Small intestine (tissue), 7 donors: ENCODE results near the gene NOL12. TPM values are rescaled to one million over a fixed set of nuclear protein-coding genes. Genes with fewer than 3 reads are reported as not detected.
A peak's percentile ranks its signal among the peaks of the same experiment; 100 is the strongest.

Experiments used
- DNase-seq, 2 donors: peaks; one replicate each; pipeline versions ENCODE4 v3.0.0 to v3.0.0-alpha.2; 2013
- FAIRE-seq: peaks from 2 replicates; lab custom pipeline; 2012; peaks lifted over from hg19 to GRCh38; lab: Jason Lieb, UNC
- H3K27ac ChIP-seq, 3 donors: one replicate each; pipeline ENCODE4 v1.5.1; 2013; ENCODE audit warnings: low read length in 2 of 3, mild to moderate bottlenecking in 2 of 3, control low read depth in 1 of 3, inconsistent platforms in 1 of 3, low read depth in 1 of 3, moderate library complexity in 1 of 3
- H3K27me3 ChIP-seq, 3 donors: one replicate each; pipeline ENCODE4 v1.6.1; 2013; ENCODE audit warnings: low read length in 3 of 3, inconsistent platforms in 1 of 3; ENCODE audit not compliant: control insufficient read depth in 3 of 3, insufficient read depth in 3 of 3
- H3K36me3 ChIP-seq, 3 donors: one replicate each; pipeline ENCODE4 v1.6.1; 2013; ENCODE audit warnings: low read length in 3 of 3, inconsistent platforms in 1 of 3, low read depth in 1 of 3, mild to moderate bottlenecking in 1 of 3, moderate library complexity in 1 of 3; ENCODE audit not compliant: control insufficient read depth in 3 of 3, insufficient read depth in 2 of 3
- H3K4me1 ChIP-seq, 3 donors: one replicate each; pipeline ENCODE4 v1.6.1; 2013; ENCODE audit warnings: low read length in 2 of 3, inconsistent platforms in 1 of 3, low read depth in 1 of 3, mild to moderate bottlenecking in 1 of 3, moderate library complexity in 1 of 3; ENCODE audit not compliant: control insufficient read depth in 3 of 3, insufficient read depth in 2 of 3
- H3K4me3 ChIP-seq, 3 donors: one replicate each; pipeline ENCODE4 v1.5.1; 2013; ENCODE audit warnings: low read length in 3 of 3, control low read depth in 1 of 3, inconsistent platforms in 1 of 3, low read depth in 1 of 3, mild to moderate bottlenecking in 1 of 3, moderate library complexity in 1 of 3
- H3K9me3 ChIP-seq, 2 donors: one replicate each; pipeline ENCODE4 v1.6.1; 2013; ENCODE audit warnings: low read depth in 1 of 2, low read length in 1 of 2; ENCODE audit not compliant: control insufficient read depth in 2 of 2, insufficient read depth in 1 of 2
- WGBS, 3 donors: extraction: QIAGEN DNeasy Blood & Tissue Kit; methylation state at CpG; one replicate each; pipeline ENCODE4 v1.1.7; 2013; 5-methylcytosine and 5-hydroxymethylcytosine counted together
- polyA plus RNA-seq, 4 donors: library from polyadenylated mRNA; stranded (reverse) in 3 of 4; unstranded in 1 of 4; fragments of 200-250 nt in 3 of 4; fragments of 120-200 nt in 1 of 4; gene quantifications; one replicate each; pipeline versions ENCODE4 v1.2.1 to v1.2.3, GENCODE V29; 2013
- donor health status: healthy with polysubstance abuse.
- donor health status: control.
- donor health status: control.
- donor health status: Bipolar disorder and iron deficiency.
- donor health status: healthy.

Gene NOL12
- polyA plus RNA-seq, 4 donors, result 16.6 to 28.9 (median 23.3) TPM

DNA sequence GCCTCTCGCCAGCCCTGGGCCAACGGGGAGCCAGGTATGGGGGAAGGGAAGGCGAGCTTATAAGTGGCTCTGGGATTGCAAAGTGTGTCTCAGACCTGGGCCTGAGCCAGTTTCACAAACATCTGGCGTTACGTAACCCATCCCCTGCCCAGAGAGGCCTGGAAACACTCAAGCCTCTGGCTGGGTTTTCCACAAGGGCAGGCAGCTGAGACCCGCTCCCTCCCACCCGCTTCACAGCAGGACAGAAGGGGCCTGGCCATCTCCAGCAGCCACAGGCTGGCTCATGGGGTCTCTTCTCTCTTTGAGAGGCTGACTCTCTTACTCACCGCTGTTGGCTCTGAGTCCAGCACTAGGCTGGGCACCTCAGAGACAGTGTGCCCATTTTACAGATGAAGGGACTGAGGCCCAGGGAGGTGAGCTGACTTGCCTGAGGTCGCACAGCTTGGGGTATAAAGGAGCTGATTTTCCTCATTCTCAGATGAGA is 55.2 kb downstream of the NOL12 start:
- H3K27ac ChIP-seq, result peak overlapping the region in 2 of 3 donors; percentile 47 to 53
- no peak for FAIRE-seq

DNA sequence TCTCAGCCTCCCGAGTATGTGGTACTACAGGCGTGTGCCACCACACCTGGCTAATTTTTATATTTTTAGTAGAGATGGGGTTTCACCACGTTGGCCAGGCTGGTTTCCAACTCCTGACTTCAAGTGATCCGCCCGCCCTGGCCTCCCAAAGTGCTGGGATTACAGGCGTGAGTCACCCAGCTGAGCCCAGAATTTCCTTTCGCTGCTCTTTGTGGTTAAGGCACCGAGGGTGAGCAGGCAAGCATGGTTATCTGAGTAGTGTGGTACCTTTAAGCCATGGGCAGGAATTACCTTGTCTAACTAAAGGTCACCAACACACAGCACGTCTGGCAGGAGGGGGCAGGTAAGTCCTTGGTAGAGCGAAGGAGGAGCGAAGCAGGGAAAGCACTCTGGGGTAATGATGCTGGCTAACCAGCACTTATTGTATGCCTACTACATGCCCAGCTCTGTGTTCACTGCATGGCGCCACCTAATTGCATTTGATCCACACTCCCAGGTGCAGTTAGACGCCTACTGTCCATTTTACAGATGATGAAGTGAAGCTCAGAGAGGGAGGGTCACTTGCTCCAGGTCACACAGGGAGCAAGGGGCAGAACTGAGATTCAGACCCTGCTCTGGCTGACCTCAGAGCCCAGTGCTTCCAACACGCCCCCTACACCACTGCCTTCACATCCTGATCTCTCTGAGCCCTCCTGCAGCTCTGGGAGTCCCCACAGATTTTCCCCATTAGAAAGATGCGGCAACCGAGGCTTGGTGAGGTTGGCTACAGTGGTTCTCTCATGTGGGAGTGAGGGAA is 56.4 kb downstream of the NOL12 start:
- 51 to 63% (median 61%) methylated on average over 16 of the region's 16 CpGs for WGBS, 3 donors
- H3K27ac ChIP-seq, result peak overlapping the region in 1 of 3 donors; percentile 5
- DNase-seq (peak in 1 of 2 donors; percentile 58), FAIRE-seq (no peak)
- H3K4me1 ChIP-seq, result peaks cover 0 to 22% (median under 1%) of the 10 kb centered on the region in 3 donors
- H3K9me3 ChIP-seq, result no peaks in the 10 kb centered on the region
- H3K36me3 ChIP-seq, result peaks cover 0 to 21% (median 0%) of the 10 kb centered on the region in 3 donors
- no peaks in the 10 kb centered on the region for H3K27me3 ChIP-seq
- no peak overlapping the region for H3K4me3 ChIP-seq

More for the DNA sequence above, 55.2 kb downstream of the NOL12 start:
- peaks cover 0 to 19% (median 0%) of the 10 kb centered on the region in 3 donors for H3K36me3 ChIP-seq
- H3K9me3 ChIP-seq, result no peaks in the 10 kb centered on the region
- peak; percentile 28 to 69 for DNase-seq
- peaks cover 0 to 16% (median 0%) of the 10 kb centered on the region in 3 donors for H3K4me1 ChIP-seq
- no peak overlapping the region for H3K4me3 ChIP-seq
- whole genome bisulfite sequencing, 3 donors, result 46 to 64% (median 50%) methylated on average over 9 of the region's 9 CpGs
- H3K27me3 ChIP-seq, result no peaks in the 10 kb centered on the region

Other genes starting within 250 kb of the NOL12 start
- gene MFNG, start 200.0 kb upstream of the NOL12 start, polyA plus RNA-seq, result 10 to 100 TPM in 3 of 4 donors, 1 to 10 TPM in 1; 7.3 to 21.3 (median 19.9) TPM
- gene CARD10, start 166.9 kb upstream of the NOL12 start, polyA plus RNA-seq, result 100 to 1,000 TPM in 2 of 4 donors, 10 to 100 TPM in 2; 31.5 to 129 (median 88.8) TPM
- 10 to 100 TPM; 19.7 to 81.5 (median 35.3) TPM for gene CDC42EP1, start 125.9 kb upstream of the NOL12 start, polyA plus RNA-seq
- 100 to 1,000 TPM; 174 to 485 (median 233) TPM for gene LGALS2, start 106.3 kb upstream of the NOL12 start, polyA plus RNA-seq
- 10 to 100 TPM; 42.8 to 73.2 (median 56.0) TPM for gene GGA1, start 77.5 kb upstream of the NOL12 start, polyA plus RNA-seq
- 10 to 100 TPM; 20.8 to 46.0 (median 28.5) TPM for gene SH3BP1, start 46.7 kb upstream of the NOL12 start, polyA plus RNA-seq
- gene PDXP, start 27.6 kb upstream of the NOL12 start, polyA plus RNA-seq, result 10 to 100 TPM; 24.1 to 98.6 (median 57.3) TPM
- gene LGALS1, start 10.7 kb upstream of the NOL12 start, polyA plus RNA-seq, result 100 to 1,000 TPM in 3 of 4 donors, 10 to 100 TPM in 1; 36.9 to 396 (median 243) TPM
- 10 to 100 TPM; 20.4 to 46.8 (median 35.2) TPM for gene TRIOBP, start 10.7 kb downstream of the NOL12 start, polyA plus RNA-seq
- 10 to 100 TPM in 2 of 4 donors, 1 to 10 TPM in 2; 2.9 to 12.3 (median 8.9) TPM for gene GCAT, start 121.6 kb downstream of the NOL12 start, polyA plus RNA-seq
- gene GALR3, start 137.0 kb downstream of the NOL12 start, polyA plus RNA-seq, result under 1 TPM in 1 of 4 donors, not detected in 3; 0.04 TPM
- 10 to 100 TPM; 15.4 to 23.2 (median 20.7) TPM for gene ANKRD54, start 158.0 kb downstream of the NOL12 start, polyA plus RNA-seq
- gene EIF3L, start 163.1 kb downstream of the NOL12 start, polyA plus RNA-seq, result 100 to 1,000 TPM; 176 to 609 (median 324) TPM
- 10 to 100 TPM in 2 of 4 donors, 1 to 10 TPM in 2; 8.4 to 16.4 (median 10.1) TPM for gene MICALL1, start 220.0 kb downstream of the NOL12 start, polyA plus RNA-seq